ENCODE measurements around the gene RABGAP1L. TPM values are rescaled to one million over a fixed set of nuclear protein-coding genes. Genes with fewer than 3 reads are reported as not detected.

RABGAP1L gene
- total RNA-seq, 1 experiment from 2014 or later: 29.3 TPM

- H3K79me2 ChIP-seq (ENCODE audit: insufficient read depth, low read length): no peaks in the 10 kb centered on the region
- no peaks in the 10 kb centered on the region for H3K9me3 ChIP-seq (ENCODE audit: control insufficient read depth in 1 of 2, insufficient read depth in 1 of 2, low read depth in 1 of 2, low read length in 2 of 2)
- no peaks in the 10 kb centered on the region for H3K4me1 ChIP-seq (ENCODE audit: control insufficient read depth in 1 of 2, insufficient read depth in 2 of 2, low read length in 2 of 2)
- no peak overlapping the region for H2AFZ ChIP-seq (ENCODE audit: low read depth, low read length, poor library complexity, severe bottlenecking)
- ChIA-PET RAD21 (ENCODE audit: low non-redundant PET in 1 of 2, low total read pairs in 2 of 2, uncharacterized antibody in 2 of 2, unreplicated experiment in 2 of 2) (no interaction called here), CTCF (no interaction called here), POLR2A (no interaction called here)
- no peak for DNase-seq (ENCODE audit: low read depth, low spot score)
- no peak overlapping the region for H3K4me2 ChIP-seq (ENCODE audit: low read length)
- no peak overlapping the region for H3K27ac ChIP-seq (ENCODE audit: low read depth, low read length)
- H3K27me3 ChIP-seq (ENCODE audit: insufficient read depth, low read length): no peaks in the 10 kb centered on the region
- BruUV-seq (replicated peaks): no TSS peak
- no peaks in the 10 kb centered on the region for H3K9me2 ChIP-seq (ENCODE audit: insufficient read depth)
- H3K9ac ChIP-seq (ENCODE audit: low read length): no peak overlapping the region
- H3K4me3 ChIP-seq (replicated peaks in 1 of 2; ENCODE audit: low read depth in 1 of 2, low read length in 2 of 2): no peak overlapping the region
- H3K36me3 ChIP-seq (ENCODE audit: control insufficient read depth in 1 of 2, insufficient read depth in 2 of 2, low read length in 2 of 2): no peaks in the 10 kb centered on the region
- no peaks in the 10 kb centered on the region for H4K20me1 ChIP-seq (ENCODE audit: insufficient read depth)
- TF ChIP-seq POLR2AphosphoS5 (IDR thresholded peaks at IDR 0.05; ENCODE audit: low read depth, low read length): no peak
- no peak for TF ChIP-seq FOSL1 (IDR thresholded peaks at IDR 0.05; ENCODE audit: low read depth)
- no peak for TF ChIP-seq SP1 (IDR thresholded peaks at IDR 0.05; ENCODE audit: low read depth)
- TF ChIP-seq ZFX (IDR thresholded peaks at IDR 0.05): no peak
- no peak for TF ChIP-seq CTCF (IDR thresholded peaks at IDR 0.05 in 2 of 3, conservative IDR thresholded peaks at IDR 0.05 in 1 of 3; ENCODE audit: borderline replicate concordance in 1 of 3, insufficient read depth in 1 of 3, low read depth in 2 of 3, low read length in 2 of 3)
- TF ChIP-seq POLR2A (IDR thresholded peaks at IDR 0.05; ENCODE audit: borderline replicate concordance, extremely low read depth, insufficient read depth, insufficient read length): no peak
- TF ChIP-seq CEBPB (IDR thresholded peaks at IDR 0.05; ENCODE audit: low read depth): no peak
- TF ChIP-seq MAX (IDR thresholded peaks at IDR 0.05): no peak
- TF ChIP-seq TCF7L2 (IDR thresholded peaks at IDR 0.05; ENCODE audit: borderline replicate concordance, extremely low read depth, insufficient read depth, insufficient read length): no peak
- no peak for TF ChIP-seq ZNF274 (IDR thresholded peaks at IDR 0.05; ENCODE audit: low read depth, low read length)
- TF ChIP-seq YY1 (IDR thresholded peaks at IDR 0.05; ENCODE audit: extremely low read depth, insufficient replicate concordance, low read depth, low read length): no peak
- TF ChIP-seq EZH2 (IDR thresholded peaks at IDR 0.05): no peak
- intact Hi-C loops (cut with micrococcal nuclease): no loop called here
- ATAC-seq: no peak
Measured at GRCh38 chr1:174942547-174943255, 783.4 kb downstream of the RABGAP1L start.

Data from HCT116 (cell line).